D721Med (cell line): ENCODE data around the gene ATP6V1F.

Source experiments
- DNase-seq: peaks from one replicate; pipeline ENCODE4 v3.0.0; 2011; ENCODE audit warnings: low spot score; ENCODE audit not compliant: insufficient read length
- FAIRE-seq: peaks from 2 replicates; lab custom pipeline; 2011; peaks lifted over from hg19 to GRCh38; lab: Jason Lieb, UNC
- TF ChIP-seq, protein P1 (sequence below): IDR thresholded peaks from 2 replicates; pipeline ENCODE4 v1.5.1; 2012; ENCODE audit warnings: mild to moderate bottlenecking, control low read depth; ENCODE audit not compliant: insufficient read depth; ENCODE audit errors: missing control alignments

Gene ATP6V1F

GRCh38 chr7:128845987-128846386, 16.7 kb upstream of the ATP6V1F start:
- DNase-seq, result no peak
- TF ChIP-seq, protein P1, sequence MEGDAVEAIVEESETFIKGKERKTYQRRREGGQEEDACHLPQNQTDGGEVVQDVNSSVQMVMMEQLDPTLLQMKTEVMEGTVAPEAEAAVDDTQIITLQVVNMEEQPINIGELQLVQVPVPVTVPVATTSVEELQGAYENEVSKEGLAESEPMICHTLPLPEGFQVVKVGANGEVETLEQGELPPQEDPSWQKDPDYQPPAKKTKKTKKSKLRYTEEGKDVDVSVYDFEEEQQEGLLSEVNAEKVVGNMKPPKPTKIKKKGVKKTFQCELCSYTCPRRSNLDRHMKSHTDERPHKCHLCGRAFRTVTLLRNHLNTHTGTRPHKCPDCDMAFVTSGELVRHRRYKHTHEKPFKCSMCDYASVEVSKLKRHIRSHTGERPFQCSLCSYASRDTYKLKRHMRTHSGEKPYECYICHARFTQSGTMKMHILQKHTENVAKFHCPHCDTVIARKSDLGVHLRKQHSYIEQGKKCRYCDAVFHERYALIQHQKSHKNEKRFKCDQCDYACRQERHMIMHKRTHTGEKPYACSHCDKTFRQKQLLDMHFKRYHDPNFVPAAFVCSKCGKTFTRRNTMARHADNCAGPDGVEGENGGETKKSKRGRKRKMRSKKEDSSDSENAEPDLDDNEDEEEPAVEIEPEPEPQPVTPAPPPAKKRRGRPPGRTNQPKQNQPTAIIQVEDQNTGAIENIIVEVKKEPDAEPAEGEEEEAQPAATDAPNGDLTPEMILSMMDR, result no peak
- FAIRE-seq, result no peak

DNA sequence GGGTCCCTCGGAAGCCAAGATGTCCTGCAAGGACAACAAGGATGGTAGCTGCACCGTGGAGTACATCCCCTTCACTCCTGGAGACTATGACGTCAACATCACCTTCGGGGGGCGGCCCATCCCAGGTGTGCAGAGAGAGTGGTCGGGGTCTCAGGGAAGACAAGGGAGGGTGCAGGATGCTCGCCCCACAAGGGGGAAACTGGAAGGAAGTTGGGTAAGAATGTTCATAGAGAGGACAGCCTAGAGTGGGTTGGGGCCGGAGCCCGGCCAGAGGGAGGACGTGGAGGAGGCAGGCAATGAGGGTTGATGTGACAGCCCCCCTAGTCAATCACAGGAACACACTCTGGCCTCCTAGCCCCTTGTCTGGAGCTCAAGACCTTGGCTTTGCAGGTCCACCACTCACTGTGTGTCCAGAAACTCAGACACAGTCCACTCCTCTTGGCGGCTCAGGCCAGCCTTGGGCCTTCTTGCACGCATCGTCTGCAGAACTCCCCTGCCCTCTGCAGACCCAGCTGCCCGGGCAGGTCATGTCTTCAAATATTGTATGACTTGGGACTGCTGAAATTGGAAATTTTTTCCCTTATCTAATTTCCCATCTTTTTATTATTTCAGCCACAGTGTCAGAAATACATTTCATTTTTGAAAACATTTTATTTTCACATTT, 15.7 kb upstream of the ATP6V1F start:
- DNase-seq (no peak), FAIRE-seq (no peak)
- TF ChIP-seq, protein P1, result no peak

- TF ChIP-seq, protein P1, result no peak
- DNase-seq (no peak), FAIRE-seq (no peak)
These were observed 14.9 kb upstream of the ATP6V1F start for GRCh38 chr7:128847721-128848211.

DNA sequence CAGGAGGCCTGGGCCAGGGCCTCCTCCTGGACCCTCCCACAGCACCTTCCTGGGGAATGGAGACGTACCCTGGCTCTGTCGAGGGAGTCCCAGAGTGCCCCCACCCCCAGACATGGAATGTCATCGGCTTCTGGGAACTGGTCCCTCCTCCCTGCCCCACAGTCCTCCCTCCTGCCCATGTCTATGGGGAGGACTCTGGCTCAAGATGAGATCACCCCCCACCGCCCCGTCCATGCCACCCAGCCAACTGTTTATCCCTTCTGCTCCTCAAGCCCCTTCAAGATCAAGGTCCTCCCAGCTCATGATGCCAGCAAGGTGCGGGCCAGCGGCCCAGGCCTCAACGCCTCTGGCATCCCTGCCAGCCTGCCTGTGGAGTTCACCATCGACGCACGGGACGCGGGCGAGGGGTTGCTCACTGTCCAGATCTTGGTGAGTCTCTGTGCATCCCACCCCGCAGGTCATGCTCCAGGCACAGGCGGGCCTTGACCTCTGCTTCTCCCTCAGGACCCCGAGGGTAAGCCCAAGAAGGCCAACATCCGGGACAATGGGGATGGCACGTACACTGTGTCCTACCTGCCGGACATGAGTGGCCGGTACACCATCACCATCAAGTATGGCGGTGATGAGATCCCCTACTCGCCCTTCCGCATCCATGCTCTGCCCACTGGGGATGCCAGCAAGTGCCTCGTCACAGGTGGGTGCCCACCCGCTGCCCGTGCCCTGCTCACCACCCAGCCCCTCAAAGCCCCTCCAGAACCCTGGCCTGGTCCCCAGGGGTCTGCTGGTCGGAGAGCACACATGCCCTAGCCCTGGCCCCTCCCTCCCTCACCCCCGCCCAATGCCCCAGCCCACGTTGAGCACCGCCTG, 14.1 kb upstream of the ATP6V1F start:
- TF ChIP-seq, protein P1, result no peak
- DNase-seq, result no peak
- FAIRE-seq, result no peak

DNA sequence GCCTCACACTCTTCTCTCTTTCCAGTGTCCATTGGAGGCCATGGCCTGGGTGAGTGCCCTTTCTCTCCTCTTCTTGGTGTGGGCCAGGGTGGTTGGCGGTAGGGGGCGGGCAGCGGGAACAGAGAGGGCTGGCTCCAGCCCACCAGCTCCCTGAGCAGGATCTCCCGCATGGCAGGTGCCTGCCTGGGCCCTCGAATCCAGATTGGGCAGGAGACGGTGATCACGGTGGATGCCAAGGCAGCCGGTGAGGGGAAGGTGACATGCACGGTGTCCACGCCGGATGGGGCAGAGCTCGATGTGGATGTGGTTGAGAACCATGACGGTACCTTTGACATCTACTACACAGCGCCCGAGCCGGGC, 13.5 kb upstream of the ATP6V1F start:
- DNase-seq (no peak), FAIRE-seq (no peak)
- TF ChIP-seq, protein P1, result no peak

GRCh38 chr7:128849804-128850490, 12.7 kb upstream of the ATP6V1F start:
- DNase-seq (no peak), FAIRE-seq (no peak)

More at GRCh38 chr7:128849804-128850490, 12.7 kb upstream of the ATP6V1F start:
- TF ChIP-seq, protein P1, result no peak
